ENCODE data around the gene PRR18. TPM values are rescaled to one million over a fixed set of nuclear protein-coding genes. Genes with fewer than 3 reads are reported as not detected.

Gene PRR18
- 0.12 and 0.92 TPM in 2 replicates for total RNA-seq
- 0.33 TPM in 1 of 2 replicates, not detected in the other for polyA plus RNA-seq

DNA sequence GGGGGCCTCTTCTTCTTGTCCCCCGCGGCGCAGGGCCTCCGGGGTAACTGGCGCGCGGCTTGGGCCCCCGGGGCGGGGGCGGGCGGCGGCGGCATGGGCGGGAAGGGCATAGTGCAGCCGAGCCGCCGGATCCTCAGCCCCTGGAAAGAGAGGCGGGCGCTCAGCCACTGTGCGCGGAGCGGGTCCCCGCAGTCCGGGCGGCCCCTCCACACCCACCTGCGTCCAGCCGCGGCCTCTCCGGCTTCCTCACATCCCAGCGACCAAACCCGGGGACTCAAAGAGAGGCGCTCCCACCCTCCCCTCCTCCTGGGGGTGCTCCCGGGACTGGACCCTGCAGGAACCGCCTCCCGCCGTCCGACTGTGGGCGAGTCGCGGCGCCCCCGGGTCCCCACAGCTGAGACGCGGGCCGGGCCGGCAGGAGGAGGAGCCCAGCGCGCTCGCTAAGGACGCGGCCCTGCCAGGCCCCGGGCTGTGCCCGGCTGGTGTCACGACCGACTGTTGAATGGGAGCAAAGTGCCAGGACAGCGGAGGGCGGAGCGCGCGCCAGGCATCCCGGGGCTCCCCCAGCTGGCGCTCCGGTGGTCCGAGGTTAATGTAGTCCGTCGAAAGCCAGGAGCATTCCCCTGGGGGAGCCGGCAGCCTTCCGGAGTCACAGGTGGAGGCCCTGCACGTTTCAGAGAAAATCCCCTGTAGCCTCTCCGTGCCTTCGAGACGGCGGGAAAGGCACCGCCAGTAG, at the start of gene PRR18:
Gene PRR18, minus strand, starts transcription at position 360 of the 736 bp plus-strand sequence. Its CDS starts 250 bp downstream, at position 110.
- no peak within 1 kb of the TSS for H3K27ac ChIP-seq
- DNase-seq (ENCODE audit: low read depth in 1 of 2, low spot score in 1 of 2) = peak in 1 of 2 donors; percentile 38
- H3K27me3 ChIP-seq = peaks cover 78% of the 10 kb centered on the region
- TF ChIP-seq, protein P1, sequence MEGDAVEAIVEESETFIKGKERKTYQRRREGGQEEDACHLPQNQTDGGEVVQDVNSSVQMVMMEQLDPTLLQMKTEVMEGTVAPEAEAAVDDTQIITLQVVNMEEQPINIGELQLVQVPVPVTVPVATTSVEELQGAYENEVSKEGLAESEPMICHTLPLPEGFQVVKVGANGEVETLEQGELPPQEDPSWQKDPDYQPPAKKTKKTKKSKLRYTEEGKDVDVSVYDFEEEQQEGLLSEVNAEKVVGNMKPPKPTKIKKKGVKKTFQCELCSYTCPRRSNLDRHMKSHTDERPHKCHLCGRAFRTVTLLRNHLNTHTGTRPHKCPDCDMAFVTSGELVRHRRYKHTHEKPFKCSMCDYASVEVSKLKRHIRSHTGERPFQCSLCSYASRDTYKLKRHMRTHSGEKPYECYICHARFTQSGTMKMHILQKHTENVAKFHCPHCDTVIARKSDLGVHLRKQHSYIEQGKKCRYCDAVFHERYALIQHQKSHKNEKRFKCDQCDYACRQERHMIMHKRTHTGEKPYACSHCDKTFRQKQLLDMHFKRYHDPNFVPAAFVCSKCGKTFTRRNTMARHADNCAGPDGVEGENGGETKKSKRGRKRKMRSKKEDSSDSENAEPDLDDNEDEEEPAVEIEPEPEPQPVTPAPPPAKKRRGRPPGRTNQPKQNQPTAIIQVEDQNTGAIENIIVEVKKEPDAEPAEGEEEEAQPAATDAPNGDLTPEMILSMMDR (IDR thresholded peaks at IDR 0.05; ENCODE audit: low read depth, low read length) = no peak
- no peaks in the 10 kb centered on the region for H3K4me1 ChIP-seq (ENCODE audit: low read depth)
- no peaks in the 10 kb centered on the region for H3K9me3 ChIP-seq (ENCODE audit: low read depth)
- H3K4me3 ChIP-seq = peak within 1 kb of the TSS; percentile 40
- H3K36me3 ChIP-seq = no peaks in the 10 kb centered on the region

DNA sequence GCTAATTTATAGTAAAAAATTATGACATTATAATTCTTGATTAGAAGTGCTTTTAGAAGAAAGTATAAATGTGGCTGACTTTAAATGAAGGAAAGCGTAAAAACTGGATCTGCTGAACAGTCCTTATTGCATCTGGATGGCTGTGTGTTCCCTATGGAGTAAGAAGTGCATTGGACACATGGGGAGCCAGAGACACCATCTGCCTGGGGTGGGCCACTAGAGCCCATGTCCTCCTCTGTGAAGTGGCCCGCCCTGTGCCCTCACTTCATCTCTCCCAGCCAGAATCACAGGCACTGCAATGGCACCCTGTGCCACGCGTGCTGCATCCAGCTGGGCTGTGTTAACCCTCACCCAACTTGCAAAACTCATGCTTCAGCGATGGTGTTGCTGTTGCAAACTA, 47.4 kb upstream of the PRR18 start:
- H3K4me1 ChIP-seq (ENCODE audit: low read depth) = no peaks in the 10 kb centered on the region
- no peaks in the 10 kb centered on the region for H3K9me3 ChIP-seq (ENCODE audit: low read depth)
- no peak for DNase-seq (ENCODE audit: low read depth in 1 of 2, low spot score in 1 of 2)
- TF ChIP-seq, protein P1 (IDR thresholded peaks at IDR 0.05; ENCODE audit: low read depth, low read length) = no peak
- H3K27ac ChIP-seq = no peak overlapping the region
- no peaks in the 10 kb centered on the region for H3K36me3 ChIP-seq
- H3K27me3 ChIP-seq = peaks cover 6% of the 10 kb centered on the region
- H3K4me3 ChIP-seq = no peak overlapping the region

GRCh38 chr6:166354965-166355364, 46.8 kb upstream of the PRR18 start:
- no peak overlapping the region for H3K4me3 ChIP-seq
- H3K4me1 ChIP-seq (ENCODE audit: low read depth) = no peaks in the 10 kb centered on the region
- H3K27ac ChIP-seq = no peak overlapping the region
- peaks cover 6% of the 10 kb centered on the region for H3K27me3 ChIP-seq
- H3K36me3 ChIP-seq = no peaks in the 10 kb centered on the region
- TF ChIP-seq, protein P1 (IDR thresholded peaks at IDR 0.05; ENCODE audit: low read depth, low read length) = no peak
- DNase-seq (ENCODE audit: low read depth in 1 of 2, low spot score in 1 of 2) = no peak
- no peaks in the 10 kb centered on the region for H3K9me3 ChIP-seq (ENCODE audit: low read depth)

- Histone ChIP-seq H3K9me3 (ENCODE audit: low read depth) (no peaks in the 10 kb centered on the region), H3K4me1 (ENCODE audit: low read depth) (no peaks in the 10 kb centered on the region), H3K36me3 (no peaks in the 10 kb centered on the region), H3K4me3 (no peak overlapping the region), H3K27me3 (peaks cover 6% of the 10 kb centered on the region), H3K27ac (no peak overlapping the region)
- DNase-seq (ENCODE audit: low read depth in 1 of 2, low spot score in 1 of 2) = no peak
- TF ChIP-seq, protein P1 (IDR thresholded peaks at IDR 0.05; ENCODE audit: low read depth, low read length) = no peak
These were observed 46.0 kb upstream of the PRR18 start for GRCh38 chr6:166354143-166354542.

- H3K4me3 ChIP-seq = no peak overlapping the region
- H3K4me1 ChIP-seq (ENCODE audit: low read depth) = no peaks in the 10 kb centered on the region
- no peak overlapping the region for H3K27ac ChIP-seq
- H3K9me3 ChIP-seq (ENCODE audit: low read depth) = no peaks in the 10 kb centered on the region
- DNase-seq (ENCODE audit: low read depth in 1 of 2, low spot score in 1 of 2) = no peak
- TF ChIP-seq, protein P1 (IDR thresholded peaks at IDR 0.05; ENCODE audit: low read depth, low read length) = no peak
- H3K27me3 ChIP-seq = peaks cover 6% of the 10 kb centered on the region
- no peaks in the 10 kb centered on the region for H3K36me3 ChIP-seq
These were observed 45.3 kb upstream of the PRR18 start for GRCh38 chr6:166353507-166353906.
